ENCODE data around the gene ST3GAL4.

GRCh38 chr11:126328444-126328843 is 27.0 kb upstream of the ST3GAL4 start:
- no peak for TF ChIP-seq CTCF (conservative IDR thresholded peaks at IDR 0.05)
- no peak for TF ChIP-seq EZH2 (IDR thresholded peaks at IDR 0.05; ENCODE audit: low read depth)

All from PC-9 (cell line).